Measurements from ENCODE around the gene ANAPC5.
"Not testable (repeated sequence)": the region's sequence is repeated elsewhere in the genome, so short reads cannot be mapped to it uniquely, and the experiment has no call there.

The ANAPC5 gene

DNA sequence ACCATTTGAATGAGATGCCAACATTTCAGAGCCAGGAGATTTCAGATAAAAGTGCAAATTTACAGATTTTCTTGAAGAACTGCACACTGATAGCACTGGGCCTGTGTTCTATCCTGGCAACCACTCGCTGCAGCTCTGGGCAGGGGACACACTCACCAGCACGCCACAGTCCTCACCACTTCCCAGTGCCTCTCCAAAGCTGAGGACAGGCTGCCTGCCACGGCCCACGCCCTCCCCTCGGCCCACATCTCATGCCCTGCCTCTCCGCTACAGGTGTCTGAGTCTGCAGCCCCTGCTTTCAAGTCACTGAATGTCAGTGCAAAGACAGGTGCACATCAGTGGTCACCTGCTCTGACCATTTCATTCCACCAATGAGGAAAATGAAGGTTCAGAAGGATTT, 68.4 kb downstream of the ANAPC5 start:
- no peak for ATAC-seq

- ATAC-seq, result no peak
These were observed 68.8 kb downstream of the ANAPC5 start for GRCh38 chr12:121283388-121283787.

DNA sequence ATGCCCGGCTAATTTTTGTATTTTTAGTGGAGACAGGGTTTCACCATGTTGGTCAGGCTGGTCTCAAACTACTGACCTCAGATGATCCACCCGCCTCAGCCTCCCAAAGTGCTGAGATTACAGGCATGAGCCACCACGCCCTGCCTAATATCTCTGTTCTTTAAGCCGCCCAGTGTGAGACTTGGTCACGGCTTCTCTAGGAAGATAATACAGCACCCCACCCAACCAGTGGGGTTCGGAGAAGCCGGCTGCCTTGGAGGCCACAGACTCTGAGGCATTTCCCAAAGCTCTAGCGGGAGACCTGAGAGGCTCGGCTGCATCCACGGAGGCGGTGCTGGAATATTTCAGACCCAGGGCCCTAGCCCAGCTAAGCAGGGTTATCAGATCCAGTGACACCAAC, 69.3 kb downstream of the ANAPC5 start:
- ATAC-seq, result not testable (repeated sequence)

DNA sequence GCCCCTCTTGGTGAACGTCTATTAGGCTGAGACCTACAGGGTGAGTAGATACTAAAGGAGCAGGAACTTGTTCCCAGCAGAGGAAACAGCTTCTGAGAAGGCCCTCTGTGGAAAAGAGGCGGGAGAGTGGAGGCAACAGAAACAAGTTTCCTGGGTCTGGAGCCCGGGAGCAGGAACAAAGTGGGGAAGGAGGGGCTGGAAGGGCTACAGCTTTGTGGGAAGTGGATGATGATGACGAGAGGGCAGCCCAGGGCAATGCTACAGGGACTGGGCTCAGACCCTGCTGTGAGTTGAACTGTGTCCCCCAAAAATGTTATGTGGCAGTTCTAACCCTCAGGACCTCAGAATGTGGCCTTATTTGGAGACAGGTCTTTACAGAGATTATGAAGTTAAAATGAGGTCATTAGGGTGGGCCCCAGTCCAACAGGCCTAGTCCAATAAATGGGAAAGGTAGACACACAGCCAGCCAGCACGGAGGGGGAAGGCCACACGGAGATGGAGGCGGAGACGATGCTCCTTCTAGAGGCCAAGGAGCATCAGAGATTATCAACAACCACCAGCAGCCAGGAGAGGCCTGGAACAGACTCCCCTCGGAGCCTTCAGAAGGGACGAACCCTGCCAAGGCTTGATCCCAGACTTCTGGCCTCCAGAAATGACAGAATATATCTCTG, 70.0 kb downstream of the ANAPC5 start:
- no peak for ATAC-seq

- ATAC-seq, result not testable (repeated sequence)
These were observed 71.1 kb downstream of the ANAPC5 start for GRCh38 chr12:121281116-121281515.

DNA sequence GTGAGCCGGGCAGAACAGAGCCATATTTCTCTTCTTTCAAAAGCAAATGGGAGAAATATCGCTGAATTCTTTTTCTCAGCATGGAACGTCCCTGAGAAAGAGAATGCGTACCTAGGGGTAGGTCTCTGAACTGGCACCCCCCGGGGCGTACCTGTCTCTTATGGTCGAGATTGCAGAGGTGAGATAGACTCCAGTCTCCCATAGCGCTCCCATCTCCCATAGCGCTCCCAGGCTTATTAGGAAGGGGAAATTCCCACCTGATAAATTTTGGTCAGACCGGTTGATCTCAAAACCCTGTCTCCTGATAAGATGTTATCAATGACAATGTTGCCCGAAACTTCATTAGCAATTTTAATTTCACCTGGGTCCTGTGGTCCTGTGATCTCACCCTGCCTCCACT, 71.7 kb downstream of the ANAPC5 start:
- ATAC-seq, result not testable (repeated sequence)

DNA sequence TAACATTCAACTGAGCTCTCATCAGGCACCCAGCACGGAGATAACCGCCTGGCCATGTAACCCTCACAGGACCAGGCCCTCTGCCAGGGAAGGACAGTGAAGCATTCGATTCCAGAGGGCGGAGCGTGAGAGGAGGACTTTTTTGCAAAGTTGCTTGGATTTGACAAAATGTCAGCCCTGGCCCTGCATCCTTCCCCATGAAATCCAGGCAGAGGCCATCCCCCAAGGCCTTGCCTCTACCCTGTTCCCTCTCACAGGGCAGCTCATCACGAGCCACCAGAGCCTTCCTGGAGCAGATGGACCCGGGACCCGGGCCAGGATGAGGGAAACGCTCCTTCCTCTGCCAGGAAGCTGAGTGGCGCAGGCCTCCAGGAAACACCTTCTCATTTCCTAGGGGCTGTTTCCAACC, 72.7 kb downstream of the ANAPC5 start:
- ATAC-seq, result no peak

- ATAC-seq, result no peak
These were observed 73.2 kb downstream of the ANAPC5 start for GRCh38 chr12:121279071-121279375.

DNA sequence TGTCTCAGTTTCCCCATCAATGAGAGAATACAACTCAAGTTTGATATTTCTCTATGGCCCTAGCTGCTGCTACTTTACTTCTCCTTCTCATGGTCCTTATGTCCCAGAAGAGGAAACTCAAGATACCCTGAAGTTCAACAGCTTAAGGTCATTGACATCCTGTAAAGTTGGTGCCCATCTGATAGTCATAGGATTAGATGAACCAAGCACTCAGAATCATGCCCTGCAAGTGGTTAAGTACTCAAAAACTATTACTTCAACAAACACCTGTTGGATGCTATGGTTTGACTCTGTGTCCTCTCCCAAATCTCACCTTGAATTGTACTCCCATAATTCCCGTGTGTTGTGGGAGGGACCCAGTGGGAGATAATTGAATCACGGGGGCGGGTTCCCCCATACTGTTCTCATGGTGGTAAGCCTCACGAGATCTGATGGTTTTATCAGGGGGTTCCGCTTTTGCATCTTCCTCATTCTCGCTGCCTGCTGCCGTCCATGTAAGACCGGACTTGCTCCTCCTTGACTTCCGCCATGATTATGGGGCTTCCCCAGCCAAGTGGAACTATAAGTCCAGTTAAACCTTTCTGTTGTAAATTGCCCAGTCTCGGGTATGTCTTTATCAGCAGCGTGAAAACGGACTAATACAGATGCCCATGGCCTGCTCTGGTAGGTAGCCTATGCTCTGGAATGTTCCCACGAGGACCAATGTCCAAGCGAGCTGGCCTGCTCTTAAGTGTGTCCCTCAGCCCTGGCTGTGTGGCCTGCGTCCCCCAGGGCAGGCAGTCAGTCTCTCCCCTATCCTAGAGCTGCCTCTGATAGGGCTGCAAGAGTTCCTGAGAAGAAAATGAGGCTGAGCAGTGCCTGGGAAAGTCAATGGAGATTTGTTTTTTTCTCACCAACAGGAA, 73.8 kb downstream of the ANAPC5 start:
- no peak for ATAC-seq

DNA sequence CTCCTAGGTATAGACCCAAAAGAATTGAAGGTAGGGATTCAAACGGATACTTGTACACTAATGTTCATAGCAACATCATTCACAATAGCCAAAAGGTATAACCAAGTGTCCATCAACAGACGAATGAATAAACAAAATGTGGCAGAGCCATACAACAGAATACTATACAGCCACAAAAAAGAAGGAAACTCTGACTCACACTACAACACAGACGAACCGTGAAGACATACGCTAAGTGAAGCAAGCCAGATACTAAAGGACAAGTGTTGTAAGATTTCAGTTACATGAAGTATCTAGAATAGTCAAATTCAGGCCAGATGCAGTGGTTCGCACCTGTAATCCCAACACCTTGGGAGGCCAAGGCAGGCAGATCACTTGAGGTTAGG, 74.8 kb downstream of the ANAPC5 start:
- no peak for ATAC-seq

DNA sequence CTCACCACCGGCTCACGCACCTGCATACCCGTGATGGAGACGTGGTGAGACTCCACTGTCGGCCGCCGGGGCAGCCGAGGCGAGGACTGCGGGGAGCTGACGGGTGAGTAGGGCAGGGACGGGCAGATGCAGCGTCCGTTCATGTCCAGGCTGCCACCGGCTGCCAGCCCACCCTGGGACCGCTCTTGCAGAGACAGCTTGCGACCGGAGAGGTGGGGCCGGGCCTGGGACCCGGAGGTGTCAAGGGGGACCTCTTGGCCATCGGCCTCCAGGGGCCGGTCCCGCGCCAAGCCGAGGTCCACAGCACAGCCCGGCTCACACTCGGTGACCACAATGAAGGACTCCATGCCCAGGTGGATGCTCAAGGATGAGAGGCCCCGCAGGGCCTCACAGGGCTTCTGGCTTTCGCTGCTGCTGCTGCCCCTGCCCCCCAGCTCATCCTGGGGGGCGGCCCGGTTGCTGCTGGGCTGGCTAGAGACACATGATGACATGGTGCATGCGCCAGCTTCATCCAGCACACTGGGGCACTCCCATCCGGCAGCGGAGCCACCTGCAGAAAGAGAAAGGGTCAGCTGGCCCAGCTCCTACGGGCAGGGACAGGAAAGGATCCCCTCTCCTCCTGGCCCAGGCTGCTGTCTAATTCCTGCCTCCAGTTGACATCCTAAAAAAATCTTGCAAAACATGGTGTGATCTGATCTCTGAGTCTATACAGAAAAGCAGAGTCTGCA, 78.0 kb downstream of the ANAPC5 start:
- no peak for ATAC-seq

GRCh38 chr12:121273364-121273896, 78.8 kb downstream of the ANAPC5 start:
- no peak for ATAC-seq

GRCh38 chr12:121267822-121268221, 84.4 kb downstream of the ANAPC5 start:
- ATAC-seq, result no peak

- no peak for ATAC-seq
These were observed 87.2 kb downstream of the ANAPC5 start for GRCh38 chr12:121264951-121265515.

DNA sequence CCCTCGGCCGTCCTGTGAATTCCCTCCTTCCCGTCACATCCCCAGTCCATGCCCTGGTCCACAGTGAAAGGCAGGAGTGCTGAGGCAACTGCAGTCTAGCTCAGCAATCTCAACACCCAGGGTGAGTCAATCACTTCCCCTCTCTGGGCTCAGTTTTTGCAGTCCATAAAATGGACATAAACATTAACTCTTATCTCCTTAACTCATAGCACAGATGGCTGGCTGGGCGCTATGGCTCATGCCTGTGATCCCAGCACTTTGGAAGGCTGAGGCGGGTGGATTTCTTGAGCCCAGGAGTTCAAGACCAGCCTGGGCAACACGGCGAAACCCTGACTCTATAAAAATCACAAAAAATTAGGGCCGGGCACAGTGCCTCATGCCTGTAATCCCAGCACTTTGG, 88.1 kb downstream of the ANAPC5 start:
- ATAC-seq, result no peak

DNA sequence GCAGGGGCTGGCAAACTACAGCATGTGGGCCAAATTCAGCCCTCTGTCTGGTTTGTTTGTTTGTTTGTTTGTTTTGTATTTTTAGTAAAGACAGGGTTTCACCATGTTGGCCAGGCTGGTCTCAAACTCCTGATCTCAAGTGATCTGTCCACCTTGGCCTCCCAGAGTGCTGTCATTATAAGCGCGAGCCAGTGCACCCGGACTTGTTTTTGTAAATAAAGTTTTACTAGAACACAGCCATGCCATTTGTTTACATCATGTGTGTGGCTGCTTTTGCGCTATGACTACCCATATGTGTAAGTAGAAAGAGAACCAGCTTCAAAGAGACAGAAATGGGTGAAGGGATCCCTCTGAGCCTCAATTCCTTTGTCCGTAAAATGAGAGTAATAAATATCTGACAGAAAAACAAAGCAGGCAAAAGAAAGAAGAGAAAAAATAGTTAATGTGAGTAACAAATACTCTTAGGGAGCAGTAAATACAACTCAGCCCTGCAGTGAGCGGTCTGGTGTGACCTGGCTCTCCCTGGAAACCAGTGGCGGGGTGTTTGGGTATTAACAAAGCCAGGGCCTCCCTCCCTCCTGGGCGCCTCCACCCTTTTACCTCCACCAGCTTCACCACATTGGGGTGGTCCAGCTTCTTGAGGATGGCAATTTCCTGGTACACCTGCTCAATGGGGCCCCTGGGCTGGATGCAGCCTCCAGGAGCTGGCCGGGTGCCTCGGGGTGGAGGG, 88.8 kb downstream of the ANAPC5 start:
- no peak for ATAC-seq

DNA sequence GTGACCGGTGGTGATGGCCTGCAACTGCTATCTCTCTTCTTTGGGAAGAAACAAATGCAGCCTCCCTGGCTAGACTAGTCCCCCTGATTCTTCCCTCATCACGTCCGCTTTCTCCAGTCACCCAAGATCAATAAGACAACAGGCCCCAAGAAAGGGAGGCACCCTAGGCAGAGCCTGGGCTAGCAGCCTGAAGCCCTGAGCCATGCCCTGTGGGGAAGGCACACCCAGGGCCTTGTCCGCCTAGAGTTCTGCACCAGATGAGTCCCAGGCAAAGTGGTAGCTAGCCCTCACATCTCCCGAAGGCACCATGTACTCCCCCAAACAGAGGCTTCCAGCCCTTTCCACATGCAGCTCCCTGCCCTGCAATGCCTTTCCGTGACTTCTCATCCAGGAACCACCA, 90.8 kb downstream of the ANAPC5 start:
- ATAC-seq, result no peak

DNA sequence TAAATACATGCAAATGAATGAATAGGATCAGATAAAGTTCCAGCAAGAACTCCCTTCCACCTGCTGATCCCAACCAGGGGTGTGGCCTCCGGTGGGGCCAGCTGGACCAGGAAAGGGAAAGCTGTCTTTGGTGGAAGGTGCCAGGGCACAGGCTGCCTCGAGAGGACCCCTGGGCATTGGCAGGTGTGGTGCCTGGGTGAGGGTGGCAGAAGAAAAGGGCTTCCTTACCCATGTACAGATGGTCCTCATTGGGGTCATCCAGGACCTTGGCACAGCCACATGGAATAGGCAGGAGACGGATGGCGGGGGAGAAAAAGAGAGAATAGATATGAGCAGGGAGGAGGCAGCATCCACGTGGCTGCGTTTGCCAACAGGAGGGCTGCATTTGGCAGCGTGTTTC, 92.1 kb downstream of the ANAPC5 start:
- no peak for ATAC-seq

DNA sequence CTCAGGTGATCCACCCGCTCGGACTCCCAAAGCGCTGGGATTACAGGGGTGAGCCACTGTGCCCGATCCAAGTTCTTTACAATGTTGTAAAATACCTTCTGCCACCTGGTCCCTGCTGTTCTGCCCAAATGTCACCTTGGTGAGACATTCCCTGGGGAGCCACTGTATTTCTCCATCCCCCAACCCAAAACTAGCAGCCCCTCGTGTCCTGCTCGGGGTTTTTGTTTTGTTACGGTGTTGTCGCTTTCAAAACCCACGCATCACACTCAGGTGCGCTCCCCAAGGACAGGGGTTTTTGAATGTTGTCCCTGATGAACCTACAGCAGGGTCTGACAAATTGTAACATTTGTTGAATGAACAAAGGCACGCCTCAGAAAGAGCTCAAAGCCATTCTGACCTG, 93.1 kb downstream of the ANAPC5 start:
- no peak for ATAC-seq

Data from activated CD4-positive, CD25-positive, alpha-beta regulatory T cell treated with anti-CD3 and anti-CD28 coated beads, Interleukin-2, amount 50 U/mL, for 24 hours (primary cell).